Measurements from ENCODE around the gene IL24.

GRCh38 chr1:206847946-206848345, 49.3 kb upstream of the IL24 start:
- no peak for TF ChIP-seq POLR2A (IDR thresholded peaks at IDR 0.05; ENCODE audit: low read length)
- no peak for TF ChIP-seq GATA1 (IDR thresholded peaks at IDR 0.05; ENCODE audit: low read depth, low read length)

Data from erythroblast (primary cell).